GM19372 (cell line): Measurements from ENCODE around the gene KCNQ4.

ENCODE experiments used
- ATAC-seq: cut with Tn5 transposase; IDR thresholded peaks from one replicate; pipeline ENCODE4 v1.9.1; 2021; ENCODE audit warnings: mild to moderate bottlenecking, low read depth, moderate library complexity; ENCODE audit not compliant: unreplicated experiment

KCNQ4 gene

GRCh38 chr1:40783001-40783905 lies at the start of gene KCNQ4:
Gene KCNQ4, plus strand, starts transcription at chr1:40783787. Its CDS starts 307 bp downstream, at chr1:40784094.
- no peak for ATAC-seq

GRCh38 chr1:40734882-40735628 lies 48.5 kb upstream of the KCNQ4 start:
- ATAC-seq, result no peak

- no peak for ATAC-seq
Measured at GRCh38 chr1:40736085-40736531, 47.5 kb upstream of the KCNQ4 start.

GRCh38 chr1:40738831-40739230 lies 44.8 kb upstream of the KCNQ4 start:
- no peak for ATAC-seq

- ATAC-seq, result no peak
Measured at GRCh38 chr1:40739455-40740008, 44.1 kb upstream of the KCNQ4 start.

- ATAC-seq, result no peak
Measured at GRCh38 chr1:40740039-40740996, 43.3 kb upstream of the KCNQ4 start.

- no peak for ATAC-seq
Measured at GRCh38 chr1:40740997-40741736, 42.4 kb upstream of the KCNQ4 start.

- no peak for ATAC-seq
Measured at GRCh38 chr1:40742363-40743061, 41.1 kb upstream of the KCNQ4 start.

- ATAC-seq, result no peak
Measured at GRCh38 chr1:40743452-40743851, 40.1 kb upstream of the KCNQ4 start.

- no peak for ATAC-seq
Measured at GRCh38 chr1:40743860-40744259, 39.7 kb upstream of the KCNQ4 start.

- no peak for ATAC-seq
Measured at GRCh38 chr1:40745176-40745575, 38.4 kb upstream of the KCNQ4 start.

GRCh38 chr1:40746344-40747090 lies 37.1 kb upstream of the KCNQ4 start:
- ATAC-seq, result no peak

- no peak for ATAC-seq
Measured at GRCh38 chr1:40748841-40749718, 34.5 kb upstream of the KCNQ4 start.

- no peak for ATAC-seq
Measured at GRCh38 chr1:40749817-40750216, 33.8 kb upstream of the KCNQ4 start.

GRCh38 chr1:40750451-40750908 lies 33.1 kb upstream of the KCNQ4 start:
- ATAC-seq, result no peak

- no peak for ATAC-seq
Measured at GRCh38 chr1:40751802-40752201, 31.8 kb upstream of the KCNQ4 start.
